ENCODE data around the gene SIN3A.
"Not testable (repeated sequence)": the region's sequence is repeated elsewhere in the genome, so short reads cannot be mapped to it uniquely, and the experiment has no call there.

The SIN3A gene

DNA sequence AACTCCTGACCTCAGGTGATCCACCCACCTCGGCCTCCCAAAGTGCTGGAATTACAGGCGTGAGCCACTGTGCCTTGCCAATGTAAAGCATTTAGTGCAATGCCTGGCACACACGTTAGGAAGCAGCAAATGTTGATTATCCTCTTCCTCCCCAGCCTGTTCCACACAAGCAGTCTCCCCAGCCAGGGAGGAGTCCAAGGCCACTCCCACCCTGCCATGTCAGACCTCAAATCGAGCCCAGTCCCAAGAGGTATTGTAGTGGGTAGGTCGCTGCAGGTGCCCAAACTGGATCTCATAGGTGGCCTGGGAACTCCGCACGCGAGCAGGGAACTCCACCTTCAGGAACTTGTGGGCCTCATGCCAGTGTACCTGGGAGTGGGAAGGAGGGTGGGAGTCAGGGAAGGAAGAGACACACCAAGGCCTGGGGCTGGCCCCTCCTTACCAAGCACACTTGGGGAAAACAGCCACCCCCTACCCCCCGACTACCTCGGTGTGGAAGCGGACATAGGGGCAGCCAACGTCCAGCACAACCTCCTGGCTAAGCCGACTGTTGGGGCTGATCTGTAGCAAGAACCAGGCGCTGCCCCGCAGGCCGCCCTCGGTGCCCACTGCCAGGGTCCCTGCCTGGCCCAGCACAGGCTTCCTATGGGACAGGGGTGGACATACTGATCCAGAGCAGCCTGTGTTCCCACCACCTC, 93.4 kb downstream of the SIN3A start:
- no peak for DNase-seq (ENCODE audit: low read depth in 1 of 2, low spot score in 1 of 2)

DNA sequence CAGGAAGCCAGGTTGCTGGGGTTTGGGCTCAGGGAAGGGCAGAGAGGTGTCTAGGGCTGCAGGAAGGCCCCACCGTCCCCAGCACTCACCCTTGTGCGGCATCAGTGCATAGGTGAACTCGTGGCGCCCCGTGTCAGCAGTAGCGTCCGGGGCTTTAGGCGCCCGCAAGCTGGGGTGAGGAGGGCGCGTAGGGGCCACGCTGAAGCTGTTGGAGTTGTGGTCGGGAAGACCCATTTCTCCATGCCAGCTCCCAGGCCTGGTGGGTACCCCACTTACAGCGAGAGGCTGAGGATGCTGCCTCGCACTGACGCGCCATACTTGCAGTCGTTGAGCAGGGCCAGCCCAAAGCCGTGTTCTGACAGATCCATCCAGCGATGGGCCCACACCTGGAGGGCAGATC, 95.0 kb downstream of the SIN3A start:
- no peak for DNase-seq (ENCODE audit: low read depth in 1 of 2, low spot score in 1 of 2)

DNA sequence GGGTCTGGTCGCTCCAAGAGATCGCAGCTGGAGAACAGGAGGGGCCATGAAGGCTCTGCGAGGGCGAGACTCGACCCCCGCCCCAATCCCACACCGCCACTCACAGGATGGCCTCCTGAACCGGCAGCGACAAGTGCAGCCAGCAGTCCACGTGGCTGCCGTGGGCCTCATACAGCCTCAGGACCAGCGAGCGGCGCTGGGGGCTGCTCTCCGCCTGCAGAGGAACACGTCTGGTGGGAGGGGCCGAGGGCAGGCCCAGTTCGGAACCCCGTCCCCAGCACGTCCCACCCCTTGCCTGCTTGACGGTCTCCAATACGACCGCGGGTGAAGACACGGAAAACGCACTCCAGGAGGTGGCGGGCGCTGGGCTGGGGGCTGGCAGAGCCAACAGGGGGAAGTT, 95.5 kb downstream of the SIN3A start:
- no peak for DNase-seq (ENCODE audit: low read depth in 1 of 2, low spot score in 1 of 2)

DNA sequence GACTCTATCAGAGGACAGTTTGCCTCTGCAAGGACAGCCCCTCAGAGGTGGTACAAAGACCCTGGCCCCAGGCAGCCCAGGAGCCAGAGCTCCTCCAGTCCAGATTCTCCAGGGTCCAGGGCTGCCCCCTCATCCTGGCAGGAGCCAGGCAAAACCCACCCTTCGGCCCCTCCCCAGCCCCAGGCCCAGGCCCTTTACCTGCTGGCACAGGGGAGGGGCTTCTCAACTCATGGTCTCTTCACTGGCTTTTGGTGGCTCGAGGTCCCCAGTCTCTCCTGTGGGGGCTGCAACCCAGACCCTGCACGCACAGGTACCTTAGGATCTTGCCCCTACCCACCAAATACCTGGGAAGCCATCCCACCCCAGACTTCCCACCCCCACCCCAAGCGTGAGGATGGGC, 96.1 kb downstream of the SIN3A start:
- no peak for DNase-seq (ENCODE audit: low read depth in 1 of 2, low spot score in 1 of 2)

DNA sequence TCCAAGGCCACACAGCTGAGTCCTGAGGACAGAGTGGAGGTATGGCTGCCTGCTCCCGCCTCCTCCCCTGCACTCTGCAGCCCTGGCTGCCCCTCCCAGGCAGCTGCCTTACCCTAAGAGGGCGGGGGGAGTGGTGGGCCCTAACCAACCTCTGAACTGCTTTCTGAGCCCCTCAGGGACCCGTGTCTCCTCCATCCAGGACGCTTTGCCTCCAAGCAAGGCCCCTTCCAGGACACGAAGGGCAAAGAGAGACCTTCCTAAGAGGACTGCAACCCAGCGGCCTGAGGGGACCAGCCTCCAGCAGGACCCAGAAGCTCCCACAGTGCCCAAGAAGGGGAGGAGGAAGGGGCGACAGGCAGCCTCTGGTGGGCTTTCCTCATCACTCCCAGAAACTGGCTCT, 97.0 kb downstream of the SIN3A start:
- DNase-seq (ENCODE audit: low read depth in 1 of 2, low spot score in 1 of 2), result no peak

DNA sequence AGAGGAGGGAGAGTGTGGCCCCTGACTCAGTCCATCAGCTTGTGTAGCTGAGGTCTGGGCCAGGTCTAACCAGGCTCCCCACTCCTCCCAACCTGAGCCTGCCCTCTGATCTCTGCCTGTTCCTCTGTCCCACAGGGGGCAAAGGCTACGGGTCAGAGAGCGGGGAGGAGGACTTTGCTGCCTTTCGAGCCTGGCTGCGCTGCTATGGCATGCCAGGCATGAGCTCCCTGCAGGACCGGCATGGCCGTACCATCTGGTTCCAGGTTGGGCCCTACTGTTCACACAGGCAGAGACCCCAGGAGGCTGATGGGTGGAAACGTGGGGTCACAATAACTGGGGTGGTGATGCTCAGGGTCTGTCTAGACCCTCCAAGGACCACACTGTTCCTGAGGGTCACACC, 97.9 kb downstream of the SIN3A start:
- no peak for DNase-seq (ENCODE audit: low read depth in 1 of 2, low spot score in 1 of 2)

DNA sequence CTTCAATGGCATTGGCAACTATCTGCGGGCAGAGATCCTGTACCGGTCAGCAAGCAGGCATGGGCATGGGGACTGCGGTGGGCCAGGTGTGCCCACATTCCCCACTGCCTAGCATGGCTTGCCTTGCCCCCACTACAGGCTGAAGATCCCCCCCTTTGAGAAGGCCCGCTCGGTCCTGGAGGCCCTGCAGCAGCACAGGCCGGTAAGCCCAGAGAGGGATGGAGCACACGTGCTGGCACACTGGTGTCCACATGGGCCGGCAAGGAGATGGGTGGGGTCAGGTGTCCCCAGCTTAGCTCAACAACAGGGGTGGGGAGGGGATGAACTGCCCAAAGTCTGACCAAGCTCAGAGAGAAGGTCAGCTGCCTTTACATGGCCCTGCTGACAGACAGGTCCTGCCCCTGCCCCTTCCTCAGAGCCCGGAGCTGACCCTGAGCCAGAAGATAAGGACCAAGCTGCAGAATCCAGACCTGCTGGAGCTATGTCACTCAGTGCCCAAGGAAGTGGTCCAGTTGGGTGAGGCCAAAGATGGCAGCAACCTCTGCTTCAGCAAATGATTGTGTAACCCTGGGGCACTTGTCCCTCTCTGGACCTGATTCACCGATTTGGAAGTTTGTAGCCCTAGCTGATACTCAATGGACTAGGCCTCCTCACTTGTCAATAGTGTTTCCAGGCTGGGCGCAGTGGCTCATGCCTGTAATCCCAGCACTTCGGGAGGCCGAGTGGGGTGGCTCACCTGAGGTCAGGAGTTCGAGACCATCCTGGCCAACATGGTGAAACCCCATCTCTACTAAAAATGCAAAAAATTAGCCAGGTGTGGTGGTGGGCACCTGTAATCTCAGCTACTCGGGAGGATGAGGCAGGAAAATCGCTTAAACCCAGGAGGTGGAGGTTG, 99.1 kb downstream of the SIN3A start:
- no peak for DNase-seq (ENCODE audit: low read depth in 1 of 2, low spot score in 1 of 2)

DNA sequence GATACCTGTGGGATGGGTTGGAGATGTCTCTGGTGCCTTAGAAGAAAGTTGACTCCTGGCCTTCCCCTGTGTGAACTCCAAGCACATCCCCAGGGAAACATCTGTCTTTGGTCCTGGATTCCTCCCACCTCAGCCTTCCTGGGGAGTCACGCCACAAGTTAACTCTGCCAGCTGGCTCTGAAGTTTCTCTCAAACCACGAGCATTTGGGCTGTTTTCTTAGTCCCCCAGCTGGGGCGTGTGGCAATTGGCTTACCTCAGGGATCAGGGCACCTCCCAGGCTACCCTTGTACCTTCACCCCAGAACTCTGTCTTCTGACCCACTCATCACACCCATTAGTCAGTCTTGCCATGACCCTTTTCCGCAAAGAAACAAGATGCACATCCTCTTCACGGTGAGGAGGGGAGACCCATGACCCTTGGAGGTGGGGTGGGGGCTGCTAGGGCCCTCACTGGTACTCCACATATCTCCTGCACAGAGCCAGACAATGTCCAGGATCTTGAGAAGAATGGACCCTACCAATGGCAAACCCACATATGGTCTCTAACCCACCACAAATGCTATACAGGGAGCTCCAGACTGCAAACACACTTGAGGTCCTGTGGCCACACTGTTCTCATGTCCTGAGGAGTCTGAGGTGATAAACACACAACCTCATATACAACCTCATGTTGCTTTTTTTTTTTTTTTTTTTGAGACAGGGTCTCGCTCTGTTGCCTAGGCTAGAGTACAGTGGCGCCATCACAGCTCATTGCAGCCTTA, 100.7 kb downstream of the SIN3A start:
- DNase-seq (ENCODE audit: low read depth in 1 of 2, low spot score in 1 of 2), result no peak

DNA sequence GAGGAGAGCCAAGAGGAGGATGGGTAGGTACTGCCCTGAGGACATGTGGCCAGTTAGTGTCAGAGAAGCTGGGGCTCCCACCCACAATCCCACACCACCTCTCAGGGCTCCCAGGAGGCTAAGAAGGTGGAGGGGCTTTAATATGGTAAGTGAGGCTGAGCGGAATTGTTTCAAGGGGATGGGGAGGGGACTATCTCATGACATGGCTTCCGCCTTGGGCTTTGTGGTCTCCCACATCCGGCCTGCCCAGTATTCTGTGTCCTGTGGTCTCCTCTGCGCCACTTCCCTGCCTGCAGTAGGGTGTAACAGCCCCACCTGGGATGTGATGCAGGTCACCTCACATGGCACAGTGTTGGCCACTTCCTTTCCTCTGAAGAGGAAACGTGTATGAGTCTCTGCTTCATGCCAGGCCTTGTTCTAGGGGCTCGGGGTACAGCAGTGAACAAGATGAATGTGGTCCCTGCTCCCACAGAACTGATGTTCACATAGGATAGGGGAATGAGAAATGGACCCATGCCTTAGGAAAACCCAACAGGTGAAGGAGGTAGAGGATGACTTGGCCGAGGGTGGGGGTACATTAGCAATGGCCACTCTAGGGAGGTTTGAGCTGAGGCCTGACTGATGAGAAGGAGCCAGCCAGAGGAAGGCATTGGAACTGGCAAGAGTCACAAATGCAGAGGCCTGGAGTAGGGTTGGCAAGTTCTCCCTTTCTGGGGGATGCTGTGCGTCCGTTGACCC, 101.5 kb downstream of the SIN3A start:
- DNase-seq (ENCODE audit: low read depth in 1 of 2, low spot score in 1 of 2), result peak in 1 of 2 donors; percentile 45

DNA sequence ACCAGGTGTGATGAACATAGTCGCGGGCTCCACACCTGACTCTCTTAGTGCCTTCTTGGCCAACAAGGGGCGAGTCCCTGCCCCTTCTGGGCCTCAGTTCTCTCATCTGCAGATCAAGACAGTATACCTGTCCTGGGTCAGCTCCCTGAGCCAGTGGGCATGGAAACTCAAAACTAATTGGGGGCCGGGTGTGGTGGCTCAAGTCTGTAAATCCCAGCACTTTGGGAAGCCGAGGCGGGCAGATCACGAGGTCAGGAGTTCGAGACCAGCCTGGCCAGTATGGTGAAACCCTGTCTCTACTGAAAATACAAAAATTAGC, 102.2 kb downstream of the SIN3A start:
- not testable (repeated sequence) for DNase-seq (ENCODE audit: low read depth in 1 of 2, low spot score in 1 of 2)

DNA sequence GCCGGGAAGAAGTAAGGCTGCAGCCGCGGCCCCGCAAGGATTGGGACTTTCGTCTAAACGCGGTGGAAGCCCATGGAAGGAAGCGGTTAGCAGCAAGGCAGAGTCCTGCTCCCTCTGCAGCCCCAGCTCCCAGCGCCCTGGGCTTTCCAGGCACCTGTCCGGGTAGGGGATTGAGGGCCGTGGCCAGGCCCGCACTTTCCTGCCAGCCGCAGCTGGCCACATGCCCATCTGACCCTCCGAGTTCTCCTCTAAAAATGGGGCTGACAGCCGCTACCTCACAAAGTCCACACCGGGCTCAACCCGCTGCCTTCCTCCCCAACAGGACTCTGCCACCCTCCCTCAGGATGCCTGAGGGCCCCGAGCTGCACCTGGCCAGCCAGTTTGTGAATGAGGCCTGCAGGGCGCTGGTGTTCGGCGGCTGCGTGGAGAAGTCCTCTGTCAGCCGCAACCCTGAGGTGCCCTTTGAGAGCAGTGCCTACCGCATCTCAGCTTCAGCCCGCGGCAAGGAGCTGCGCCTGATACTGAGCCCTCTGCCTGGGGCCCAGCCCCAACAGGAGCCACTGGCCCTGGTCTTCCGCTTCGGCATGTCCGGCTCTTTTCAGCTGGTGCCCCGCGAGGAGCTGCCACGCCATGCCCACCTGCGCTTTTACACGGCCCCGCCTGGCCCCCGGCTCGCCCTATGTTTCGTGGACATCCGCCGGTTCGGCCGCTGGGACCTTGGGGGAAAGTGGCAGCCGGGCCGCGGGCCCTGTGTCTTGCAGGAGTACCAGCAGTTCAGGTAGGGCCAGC, 102.7 kb downstream of the SIN3A start:
- DNase-seq (ENCODE audit: low read depth in 1 of 2, low spot score in 1 of 2), result no peak

DNA sequence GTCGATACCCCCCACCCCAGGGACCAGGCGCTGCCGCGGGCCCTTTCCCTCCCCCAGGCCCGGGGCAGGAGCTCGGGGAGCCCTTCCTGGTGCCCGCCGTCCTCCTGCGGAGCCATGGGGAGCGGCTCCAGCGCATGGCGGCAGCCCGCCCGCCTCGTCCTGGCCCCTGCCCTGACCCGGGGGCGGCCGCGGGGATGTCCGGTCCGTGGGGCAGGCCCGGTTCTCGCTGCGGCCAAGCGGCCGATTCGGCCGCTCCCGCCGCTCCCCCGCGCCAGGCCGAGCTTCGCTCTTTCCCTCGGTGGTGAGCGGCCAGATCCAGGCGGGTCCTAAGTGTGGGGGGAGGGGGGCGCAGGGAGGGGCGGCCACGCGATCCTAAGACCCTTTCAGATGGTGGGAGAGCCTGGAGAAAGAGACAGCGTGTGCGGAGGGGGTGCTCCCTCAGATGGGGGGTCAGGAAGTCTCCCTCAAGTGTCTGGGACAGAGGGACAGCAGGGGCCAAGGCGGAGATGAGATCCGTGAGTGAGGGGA, 103.4 kb downstream of the SIN3A start:
- no peak for DNase-seq (ENCODE audit: low read depth in 1 of 2, low spot score in 1 of 2)

DNA sequence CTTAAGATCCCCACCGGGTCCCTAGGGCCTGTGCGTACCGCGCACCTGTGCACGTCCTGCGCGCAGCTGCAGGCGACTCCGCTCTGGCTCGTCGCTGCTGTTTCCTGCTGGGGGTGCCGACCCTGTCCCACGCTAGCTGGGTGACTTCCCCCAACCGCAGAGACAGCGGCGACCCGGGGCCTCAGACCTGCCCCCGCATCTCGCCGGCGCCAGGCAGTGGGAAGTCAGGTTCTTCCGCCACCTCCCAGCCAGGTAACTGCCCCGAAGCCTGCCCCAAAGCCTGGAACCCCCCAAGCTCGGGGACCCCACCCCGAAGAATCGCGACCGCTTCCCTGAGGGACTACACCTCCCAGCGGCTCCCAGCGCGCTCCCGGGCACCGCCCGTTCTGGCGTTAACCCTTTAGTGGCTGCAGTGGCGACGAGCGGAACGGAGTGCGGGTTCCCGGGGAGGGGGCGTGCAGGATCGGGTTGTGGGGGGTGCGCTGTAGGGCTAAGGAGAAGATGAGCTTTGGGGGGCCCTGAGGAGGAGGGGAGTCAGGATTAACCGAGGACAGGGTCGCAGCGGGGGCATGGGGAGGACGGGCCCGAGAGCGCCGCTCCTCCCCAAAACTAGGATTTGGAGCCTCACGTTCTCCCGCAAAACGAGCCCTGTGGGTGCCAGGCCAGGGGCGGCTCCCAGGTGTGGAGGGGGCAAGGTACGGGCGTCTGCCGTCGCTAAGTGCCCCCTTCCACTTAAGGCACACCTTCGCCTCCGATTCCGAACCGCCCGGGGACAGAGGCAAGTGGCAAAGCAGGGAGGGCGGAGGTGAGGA, 104.1 kb downstream of the SIN3A start:
- peak in 1 of 2 donors; percentile 35 for DNase-seq (ENCODE audit: low read depth in 1 of 2, low spot score in 1 of 2)

DNA sequence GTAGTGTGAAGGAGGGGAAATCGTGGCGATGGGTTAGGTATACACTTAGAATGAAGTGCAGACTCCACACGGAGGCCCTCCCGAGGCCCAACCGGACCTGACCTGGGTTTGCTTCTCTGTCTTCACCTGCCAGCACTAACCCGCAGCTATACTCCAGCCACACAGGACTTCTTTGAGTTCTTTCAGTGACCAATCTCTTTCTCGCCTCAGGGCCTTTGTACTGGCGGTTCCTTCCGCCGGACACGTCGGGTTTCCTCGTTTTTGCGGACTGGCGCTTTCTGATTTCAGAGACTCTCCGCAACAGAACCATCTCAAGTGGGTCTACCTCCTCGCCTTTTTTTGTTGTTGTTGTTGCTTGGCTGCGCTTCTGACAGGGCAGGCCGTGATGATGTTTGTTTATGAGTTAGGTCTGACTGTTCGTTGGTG, 104.7 kb downstream of the SIN3A start, which contains the start of gene NEIL1:
TSS of gene NEIL1 (plus strand) at position 244 of the 426 bp plus-strand sequence. CDS start 1,867 bp downstream, outside the sequence.
- no peak for DNase-seq (ENCODE audit: low read depth in 1 of 2, low spot score in 1 of 2)

DNA sequence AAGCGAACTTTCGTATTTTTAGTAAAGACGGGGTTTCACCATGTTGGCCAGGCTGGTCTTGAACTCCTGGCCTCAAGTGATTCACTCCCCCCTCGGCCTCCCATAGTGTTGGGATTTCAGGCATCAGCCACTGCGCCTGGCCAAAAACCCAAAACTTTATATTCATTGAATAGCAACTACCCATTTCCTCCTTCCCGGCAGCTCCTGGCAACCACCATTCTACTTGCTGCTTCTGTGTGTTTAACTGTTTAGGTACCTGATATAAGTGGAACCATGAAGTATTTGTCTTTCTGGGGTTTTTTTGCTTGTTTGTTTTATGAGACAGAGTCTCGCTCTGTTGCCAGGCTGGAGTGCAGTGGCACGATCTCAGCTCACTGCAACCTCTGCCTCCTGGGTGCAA, 107.5 kb downstream of the SIN3A start:
- DNase-seq (ENCODE audit: low read depth in 1 of 2, low spot score in 1 of 2), result not testable (repeated sequence)

DNA sequence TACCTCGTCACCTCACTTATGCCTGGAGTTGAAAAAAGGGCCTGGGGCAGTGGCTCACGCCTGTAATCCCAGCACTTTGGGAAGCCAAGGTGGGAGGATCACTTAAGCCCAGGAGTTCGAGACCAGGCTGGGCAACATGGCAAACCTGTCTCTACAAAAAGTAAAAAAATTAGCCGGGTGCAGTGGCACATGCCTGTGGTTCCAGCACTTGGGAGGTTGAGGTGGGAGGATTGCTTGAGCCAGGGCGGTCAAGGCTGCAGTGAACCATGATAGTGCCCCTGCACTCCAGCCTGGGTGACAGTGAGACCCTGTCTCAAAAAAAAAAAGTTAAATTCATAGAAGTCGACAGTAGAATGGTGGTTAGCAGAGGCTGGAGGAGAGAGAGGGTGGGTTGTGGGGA, 109.3 kb downstream of the SIN3A start:
- no peak for DNase-seq (ENCODE audit: low read depth in 1 of 2, low spot score in 1 of 2)

DNA sequence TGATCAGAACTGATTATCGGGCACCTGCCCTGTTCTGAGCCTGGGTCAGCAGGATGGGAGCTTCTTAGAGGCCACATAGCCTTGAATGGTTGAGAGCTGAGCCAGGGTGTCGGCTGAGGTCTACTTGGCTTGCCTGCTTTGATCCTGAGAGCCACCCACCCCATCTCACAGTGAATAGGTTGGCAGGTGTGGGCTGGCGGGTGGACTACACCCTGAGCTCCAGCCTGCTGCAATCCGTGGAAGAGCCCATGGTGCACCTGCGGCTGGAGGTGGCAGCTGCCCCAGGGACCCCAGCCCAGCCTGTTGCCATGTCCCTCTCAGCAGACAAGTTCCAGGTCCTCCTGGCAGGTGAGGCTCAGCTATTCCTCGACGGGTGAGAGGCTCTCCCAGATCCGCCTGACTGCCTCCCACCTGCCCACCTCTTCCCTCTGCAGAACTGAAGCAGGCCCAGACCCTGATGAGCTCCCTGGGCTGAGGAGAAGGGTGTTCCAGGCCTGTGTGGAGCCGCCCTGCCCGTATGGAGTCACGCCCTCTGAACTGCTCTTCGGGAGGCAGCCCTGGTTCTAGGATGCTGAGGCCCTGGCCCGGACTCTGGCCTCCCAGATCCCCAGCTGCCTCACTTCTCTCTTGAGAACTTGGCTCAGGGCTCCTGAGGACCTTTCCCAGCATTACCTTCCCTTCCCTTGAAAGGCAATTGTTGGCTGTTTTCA, 111.8 kb downstream of the SIN3A start:
- no peak for DNase-seq (ENCODE audit: low read depth in 1 of 2, low spot score in 1 of 2)

DNA sequence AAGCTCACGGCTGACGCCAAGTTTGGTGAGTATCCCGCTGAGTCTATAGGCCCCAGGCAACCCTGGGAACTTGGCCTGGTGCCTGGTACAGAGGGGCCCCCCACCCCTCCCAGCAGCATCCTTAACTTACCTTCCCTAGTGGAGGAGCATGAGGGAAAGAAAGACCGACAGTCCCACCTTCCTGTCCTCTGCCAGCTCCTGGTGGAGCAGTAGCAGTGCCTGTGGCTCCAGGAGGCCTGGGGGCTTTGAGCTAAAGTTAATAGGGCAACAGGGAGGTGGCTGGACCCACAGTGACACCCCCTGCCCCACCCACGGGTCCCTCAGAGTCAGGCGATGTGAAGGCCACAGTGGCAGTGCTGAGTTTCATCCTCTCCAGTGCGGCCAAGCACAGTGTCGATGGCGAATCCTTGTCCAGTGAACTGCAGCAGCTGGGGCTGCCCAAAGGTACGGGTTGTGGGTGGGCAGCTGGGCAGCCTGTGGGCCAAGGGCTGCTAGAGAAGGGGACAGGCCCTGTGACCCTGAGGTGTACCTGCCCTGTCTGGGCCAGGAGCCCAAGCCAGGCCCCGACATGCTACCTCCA, 112.7 kb downstream of the SIN3A start:
- DNase-seq (ENCODE audit: low read depth in 1 of 2, low spot score in 1 of 2), result no peak

All from stimulated activated CD4-positive, alpha-beta T cell treated with anti-CD3 and anti-CD28 coated beads, Interleukin-15, amount 100 ng/mL, for 1 hour (primary cell).